PC-3 (cell line): ENCODE results near the gene TRIM24. TPM values are rescaled to one million over a fixed set of nuclear protein-coding genes. Genes with fewer than 3 reads are reported as not detected.

Experiments
- ATAC-seq: fragments of 200-7000 bp; cut with Tn5 transposase; 2 replicates; pipeline ENCODE4 v1.9.1; 2020; ENCODE audit warnings: mild to moderate bottlenecking, moderate library complexity
- BruUV-seq: library from RNA; stranded (reverse); fragments of 400-500 nt; replicated peaks from 2 replicates; lab custom pipeline; 2021; lab: Mats Ljungman, UMichigan
- CTCF ChIA-PET: fragments of 300-600 bp; sonication (Branson Sonifier 250); formaldehyde crosslinking; loops from one replicate; lab custom pipeline; 2022; ENCODE audit warnings: antibody characterized with exemption; lab: Charles Lee
- POLR2A ChIA-PET: fragments of 300-600 bp; sonication (Branson Sonifier 250); formaldehyde crosslinking; loops from one replicate; lab custom pipeline; 2022; ENCODE audit warnings: antibody characterized with exemption; ENCODE audit not compliant: unreplicated experiment; lab: Charles Lee
- DNase-seq: peaks from one replicate; pipeline ENCODE4 v3.0.0-alpha.2; 2015
- H2AFZ ChIP-seq: fragments of 300-600 bp; sonication (generic); 2 replicates; pipeline ENCODE4 v1.6.0; 2016; ENCODE audit warnings: antibody characterized with exemption, low read length
- H3F3A ChIP-seq: fragments of 300-600 bp; sonication (generic); one replicate; pipeline ENCODE4 v1.6.0; 2017; ENCODE audit warnings: antibody characterized with exemption, low read length, control low read depth, mild to moderate bottlenecking; ENCODE audit not compliant: unreplicated experiment
- H3K27ac ChIP-seq: fragments of 300-600 bp; sonication (generic); 2 replicates; pipeline ENCODE4 v1.5.1; 2016; ENCODE audit warnings: mild to moderate bottlenecking, low read length
- H3K27me3 ChIP-seq: fragments of 300-600 bp; sonication (generic); 2 replicates; pipeline ENCODE4 v1.6.1; 2016; ENCODE audit warnings: low read length, mixed read lengths
- H3K36me3 ChIP-seq: fragments of 300-600 bp; sonication (generic); 2 replicates; pipeline ENCODE4 v1.6.1; 2016; ENCODE audit warnings: low read depth, mixed run types, low read length, mixed read lengths
- H3K4me1 ChIP-seq: fragments of 300-600 bp; sonication (generic); 2 replicates; pipeline ENCODE4 v1.5.1; 2016; ENCODE audit warnings: low read length; ENCODE audit not compliant: insufficient read depth
- H3K4me2 ChIP-seq: fragments of 300-600 bp; sonication (generic); 2 replicates; pipeline ENCODE4 v1.6.0; 2016; ENCODE audit warnings: low read length
- H3K4me3 ChIP-seq: fragments of 300-600 bp; sonication (generic); 2 replicates; pipeline ENCODE4 v1.5.1; 2016; ENCODE audit warnings: mild to moderate bottlenecking, low read length, mixed read lengths
- H3K79me2 ChIP-seq: fragments of 300-600 bp; sonication (generic); 2 replicates; pipeline ENCODE4 v1.6.1; 2017; ENCODE audit warnings: low read length, mixed read lengths
- H3K9ac ChIP-seq: fragments of 300-600 bp; sonication (generic); 2 replicates; pipeline ENCODE4 v1.6.0; 2016; ENCODE audit warnings: mild to moderate bottlenecking, low read length
- H3K9me2 ChIP-seq: fragments of 300-600 bp; sonication (generic); replicated peaks from 2 replicates; pipeline ENCODE4 v1.6.1; 2016; ENCODE audit warnings: mixed run types, low read length, mixed read lengths
- H3K9me3 ChIP-seq: fragments of 300-600 bp; sonication (generic); 2 replicates; pipeline ENCODE4 v1.6.1; 2016; ENCODE audit warnings: low read length, mixed read lengths
- H4K20me1 ChIP-seq: fragments of 300-600 bp; sonication (generic); 2 replicates; pipeline ENCODE4 v1.6.1; 2016; ENCODE audit warnings: low read length, mixed read lengths
- CTCF ChIP-seq: fragments of 300-600 bp; sonication (generic); conservative IDR thresholded peaks from 2 replicates; pipeline ENCODE4 v1.5.1; 2017; ENCODE audit warnings: antibody characterized with exemption, low read depth, mild to moderate bottlenecking, low read length
- EZH2 ChIP-seq: fragments of 300-600 bp; sonication (generic); IDR thresholded peaks from one replicate; pipeline ENCODE4 v1.6.1; 2017; ENCODE audit warnings: antibody characterized with exemption, mild to moderate bottlenecking, low read length; ENCODE audit not compliant: unreplicated experiment
- EZH2phosphoT487 ChIP-seq: fragments of 300-600 bp; sonication (generic); IDR thresholded peaks from 2 replicates; pipeline ENCODE4 v1.6.1; 2018; ENCODE audit warnings: mild to moderate bottlenecking, antibody characterized with exemption, low read length, borderline replicate concordance
- intact Hi-C: fragments of 100-400 bp; cut with micrococcal nuclease; formaldehyde crosslinking; loops from 2 replicates; pipeline ENCODE4 v1.9.0; 2023
- total RNA-seq: library from RNA; depleted of rRNA; stranded (reverse); fragments of >200 nt; gene quantifications from 2 replicates; pipeline ENCODE4 v1.2.3, GENCODE V29; 2014

The TRIM24 gene
- total RNA-seq, 1 experiment from 2014 or later, result 12.9 TPM

- Histone ChIP-seq H3K9me3 (no peaks in the 10 kb centered on the region), H4K20me1 (no peaks in the 10 kb centered on the region), H3K4me2 (no peak overlapping the region), H3K4me1 (no peaks in the 10 kb centered on the region), H3K27ac (no peak overlapping the region), H3K9me2 (no peaks in the 10 kb centered on the region), H3K36me3 (no peaks in the 10 kb centered on the region), H3K27me3 (no peaks in the 10 kb centered on the region), H3K79me2 (no peaks in the 10 kb centered on the region), H3K9ac (no peak overlapping the region), H2AFZ (no peak overlapping the region), H3F3A (no peaks in the 10 kb centered on the region), H3K4me3 (no peak overlapping the region)
- ATAC-seq, result no peak
- no peak for TF ChIP-seq EZH2
- no peak for TF ChIP-seq CTCF
- no peak for TF ChIP-seq EZH2phosphoT487
- intact Hi-C loops, result no loop called here
- DNase-seq, result no peak
- ChIA-PET CTCF (no interaction called here), POLR2A (no interaction called here)
- BruUV-seq, result no TSS peak
Measured at GRCh38 chr7:138610671-138611170, 150.7 kb downstream of the TRIM24 start.

GRCh38 chr7:138613630-138614029 lies 153.6 kb downstream of the TRIM24 start:
- DNase-seq (no peak), ATAC-seq (no peak)
- Histone ChIP-seq H3K27me3 (no peaks in the 10 kb centered on the region), H3K4me1 (no peaks in the 10 kb centered on the region), H3K4me3 (no peak overlapping the region), H3F3A (no peaks in the 10 kb centered on the region), H3K9me2 (no peaks in the 10 kb centered on the region), H3K4me2 (no peak overlapping the region), H2AFZ (no peak overlapping the region), H4K20me1 (no peaks in the 10 kb centered on the region), H3K27ac (no peak overlapping the region), H3K9ac (no peak overlapping the region), H3K9me3 (no peaks in the 10 kb centered on the region), H3K79me2 (no peaks in the 10 kb centered on the region), H3K36me3 (no peaks in the 10 kb centered on the region)
- ChIA-PET POLR2A (no interaction called here), CTCF (no interaction called here)
- no TSS peak for BruUV-seq
- TF ChIP-seq EZH2phosphoT487 (no peak), CTCF (no peak), EZH2 (no peak)
- intact Hi-C loops, result no loop called here

- Histone ChIP-seq H3K79me2 (no peaks in the 10 kb centered on the region), H3K9me2 (no peaks in the 10 kb centered on the region), H3K4me1 (no peaks in the 10 kb centered on the region), H3F3A (no peaks in the 10 kb centered on the region), H3K9ac (no peak overlapping the region), H3K27me3 (no peaks in the 10 kb centered on the region), H3K4me3 (no peak overlapping the region), H4K20me1 (no peaks in the 10 kb centered on the region), H3K36me3 (no peaks in the 10 kb centered on the region), H3K27ac (no peak overlapping the region), H3K4me2 (no peak overlapping the region), H3K9me3 (no peaks in the 10 kb centered on the region), H2AFZ (no peak overlapping the region)
- intact Hi-C loops, result no loop called here
- DNase-seq (no peak), ATAC-seq (no peak)
- CTCF ChIA-PET, result no interaction called here
- POLR2A ChIA-PET, result no interaction called here
- TF ChIP-seq EZH2 (no peak), CTCF (no peak), EZH2phosphoT487 (no peak)
- BruUV-seq, result no TSS peak
Measured at GRCh38 chr7:138616085-138616484, 156.0 kb downstream of the TRIM24 start.
